Stimulated activated CD4-positive, alpha-beta T cell treated with anti-CD3 and anti-CD28 coated beads, Interleukin-15, amount 100 ng/mL, for 1 hour (primary cell): Measurements from ENCODE around the gene RASSF7.

Experiments
- DNase-seq, 2 donors: peaks; one replicate each; pipeline ENCODE4 v3.0.0-alpha.2; 2020; ENCODE audit warnings: low read depth in 1 of 2, low spot score in 1 of 2

RASSF7 gene

GRCh38 chr11:581752-582151 lies 21.0 kb downstream of the RASSF7 start:
- no peak for DNase-seq

DNA sequence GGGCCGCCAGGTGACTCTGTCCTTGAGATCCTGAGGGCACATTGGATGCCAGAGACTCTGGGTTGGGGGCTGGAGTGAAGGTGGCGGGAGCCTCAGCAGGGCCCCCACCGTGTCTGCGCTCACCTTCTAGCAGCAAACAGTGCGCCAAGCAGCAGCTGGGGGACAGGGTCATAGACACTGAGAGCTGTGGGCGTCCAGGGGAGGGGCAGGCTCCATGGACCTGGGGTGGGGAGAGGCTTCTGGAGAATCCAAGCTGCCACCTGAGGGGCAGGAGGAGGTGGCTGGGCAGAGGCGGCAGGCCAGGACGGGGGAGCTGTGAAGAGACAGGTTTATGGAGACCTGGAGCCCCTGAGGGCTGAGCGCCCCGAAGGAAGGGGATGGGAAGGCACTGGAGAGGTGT lies 23.5 kb downstream of the RASSF7 start:
- DNase-seq, result no peak

GRCh38 chr11:586376-587316 lies 25.9 kb downstream of the RASSF7 start:
- no peak for DNase-seq

DNA sequence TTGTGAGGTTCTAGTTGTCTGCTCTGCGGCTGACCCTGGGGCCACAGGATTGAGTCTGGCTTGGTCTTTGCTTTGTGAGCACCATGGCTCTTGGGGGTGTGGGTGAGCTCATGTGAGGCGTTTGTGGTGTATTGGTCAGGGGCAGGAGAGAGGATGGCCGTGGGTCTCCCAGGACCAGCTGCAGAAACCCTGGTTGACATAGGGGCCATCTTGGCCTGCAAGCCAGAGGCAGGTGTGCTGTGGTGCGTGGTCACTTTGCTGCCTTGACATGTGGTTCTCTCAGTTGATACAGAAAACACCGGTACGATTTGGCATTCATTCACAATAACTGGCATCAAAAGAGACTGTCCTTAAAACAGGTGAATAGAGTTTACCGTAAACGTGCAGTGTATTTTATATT lies 26.8 kb downstream of the RASSF7 start:
- DNase-seq, result no peak

DNA sequence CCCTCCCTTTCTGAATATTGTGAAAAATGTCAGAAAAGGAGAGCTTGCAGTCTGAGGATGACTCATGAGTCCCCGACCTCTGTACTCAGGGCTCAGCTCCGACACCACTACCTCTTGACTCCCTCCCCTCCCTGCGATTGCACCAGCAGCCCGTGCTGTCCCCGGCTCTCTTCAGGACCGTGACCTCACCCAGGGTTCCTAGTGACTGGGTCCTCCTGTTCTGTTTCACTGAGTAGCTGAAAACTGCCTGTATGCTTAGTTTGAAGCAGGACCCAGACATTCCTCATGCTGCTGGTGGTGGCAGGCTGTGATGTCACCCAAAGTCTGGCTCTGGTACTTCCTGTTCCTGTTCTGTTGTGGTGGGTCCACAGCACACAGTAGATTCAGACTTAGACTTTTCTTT lies 27.2 kb downstream of the RASSF7 start:
- peak; percentile 32 to 49 for DNase-seq

DNA sequence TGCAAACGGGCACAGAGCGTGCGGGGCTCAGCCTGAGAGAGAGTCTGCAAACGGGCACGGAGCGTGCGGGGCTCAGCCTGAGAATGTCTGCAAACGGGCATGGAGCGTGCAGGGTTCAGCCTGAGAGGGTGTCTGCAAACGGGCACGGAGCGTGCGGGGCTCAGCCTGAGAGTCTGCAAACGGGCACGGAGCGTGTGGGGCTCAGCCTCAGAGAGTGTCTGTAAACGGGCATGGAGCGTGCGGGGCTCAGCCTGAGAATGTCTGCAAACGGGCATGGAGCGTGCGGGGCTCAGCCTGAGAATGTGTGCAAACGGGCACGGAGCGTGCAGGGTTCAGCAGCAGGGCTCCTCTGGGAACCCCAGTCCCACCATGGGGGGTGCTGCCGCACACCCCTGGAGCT lies 29.0 kb downstream of the RASSF7 start:
- no peak for DNase-seq

- DNase-seq, result no peak
These were observed 30.2 kb downstream of the RASSF7 start for GRCh38 chr11:590997-591396.

DNA sequence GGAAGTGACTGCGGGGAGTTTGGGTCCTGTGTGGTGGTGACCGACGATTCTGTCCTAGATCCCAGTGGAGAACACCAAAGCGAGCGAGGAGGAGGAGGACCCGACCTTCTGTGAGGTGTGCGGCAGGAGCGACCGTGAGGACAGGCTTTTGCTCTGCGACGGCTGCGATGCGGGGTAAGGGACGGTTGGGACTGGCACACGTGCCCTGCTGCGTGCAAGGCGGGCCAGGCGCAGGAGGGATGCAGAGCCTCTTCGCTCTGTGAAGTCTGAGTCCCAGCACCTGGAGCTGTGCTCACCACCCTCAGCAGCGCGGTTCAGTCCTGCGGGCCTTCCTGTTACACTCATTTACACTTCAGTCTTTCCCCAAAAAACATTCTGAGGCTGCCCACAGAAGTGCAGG lies 31.7 kb downstream of the RASSF7 start:
- no peak for DNase-seq

DNA sequence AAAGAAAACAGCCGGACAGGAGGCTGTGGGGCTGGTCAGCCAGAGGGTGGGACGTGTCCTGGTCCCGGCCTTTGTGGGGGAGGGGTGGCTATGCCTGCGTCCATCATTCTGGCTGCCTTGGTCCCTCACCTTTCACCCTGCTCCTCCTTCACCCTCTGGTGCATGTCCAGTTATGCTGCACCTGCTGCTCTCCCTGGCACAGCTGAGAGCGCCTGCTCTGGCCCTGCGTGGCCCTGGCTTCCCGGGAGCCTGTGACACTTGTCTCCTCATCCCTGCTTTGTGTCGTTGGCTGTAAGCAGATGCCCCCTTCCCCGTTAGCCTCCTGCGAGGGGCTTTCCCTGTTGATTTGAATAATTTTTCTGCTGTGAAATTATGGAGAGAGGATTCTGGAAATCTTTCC lies 32.1 kb downstream of the RASSF7 start:
- DNase-seq, result no peak

DNA sequence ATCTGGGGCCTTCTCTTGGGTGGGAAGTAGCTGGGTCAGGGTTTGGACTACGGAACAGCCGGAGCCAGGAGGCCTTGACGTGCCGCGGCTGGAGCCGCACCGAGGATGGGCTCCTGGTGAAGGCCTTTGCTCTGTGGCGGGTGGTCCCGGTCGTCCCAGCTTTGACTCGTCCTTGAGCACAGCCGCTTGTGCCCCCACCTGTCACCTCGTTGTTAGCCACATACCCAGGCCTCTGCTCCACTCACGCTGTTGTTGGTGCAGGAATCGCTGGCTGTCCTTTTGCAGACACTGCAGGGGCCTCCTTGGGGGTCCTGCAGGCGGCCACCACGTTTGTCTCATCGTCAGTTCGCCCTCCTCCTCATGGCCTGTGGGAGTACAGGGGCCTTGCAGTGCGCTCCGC lies 32.6 kb downstream of the RASSF7 start:
- no peak for DNase-seq

- DNase-seq, result no peak
These were observed 34.6 kb downstream of the RASSF7 start for GRCh38 chr11:595400-595799.

GRCh38 chr11:596374-596773 lies 35.6 kb downstream of the RASSF7 start:
- DNase-seq, result no peak

DNA sequence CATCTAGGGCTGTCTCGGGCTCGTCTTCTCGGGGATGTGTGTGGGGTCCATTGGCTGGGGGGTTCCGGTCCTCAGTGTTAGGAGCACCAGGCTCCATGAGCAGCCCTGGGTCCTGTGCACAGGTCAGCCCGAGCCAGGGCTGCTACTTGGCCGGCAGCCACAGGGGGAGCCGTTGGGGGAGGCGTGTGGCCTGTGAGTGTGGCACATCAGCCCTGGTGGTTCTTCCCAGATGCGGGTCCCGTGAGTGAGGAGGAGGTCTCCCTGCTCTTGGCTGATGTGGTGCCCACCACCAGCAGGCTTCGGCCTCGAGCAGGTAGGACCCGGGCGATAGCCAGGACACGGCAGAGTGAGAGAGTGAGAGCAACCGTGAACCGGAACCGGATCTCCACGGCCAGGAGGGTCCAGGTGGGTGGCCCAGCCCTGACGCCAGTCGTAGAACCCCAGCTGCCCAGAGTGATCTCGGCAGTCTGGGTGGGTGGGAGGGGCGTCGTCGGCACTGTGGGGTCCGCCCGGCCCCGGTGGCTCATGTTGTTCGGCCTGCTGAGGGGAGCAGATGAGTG lies 36.5 kb downstream of the RASSF7 start:
- no peak for DNase-seq

DNA sequence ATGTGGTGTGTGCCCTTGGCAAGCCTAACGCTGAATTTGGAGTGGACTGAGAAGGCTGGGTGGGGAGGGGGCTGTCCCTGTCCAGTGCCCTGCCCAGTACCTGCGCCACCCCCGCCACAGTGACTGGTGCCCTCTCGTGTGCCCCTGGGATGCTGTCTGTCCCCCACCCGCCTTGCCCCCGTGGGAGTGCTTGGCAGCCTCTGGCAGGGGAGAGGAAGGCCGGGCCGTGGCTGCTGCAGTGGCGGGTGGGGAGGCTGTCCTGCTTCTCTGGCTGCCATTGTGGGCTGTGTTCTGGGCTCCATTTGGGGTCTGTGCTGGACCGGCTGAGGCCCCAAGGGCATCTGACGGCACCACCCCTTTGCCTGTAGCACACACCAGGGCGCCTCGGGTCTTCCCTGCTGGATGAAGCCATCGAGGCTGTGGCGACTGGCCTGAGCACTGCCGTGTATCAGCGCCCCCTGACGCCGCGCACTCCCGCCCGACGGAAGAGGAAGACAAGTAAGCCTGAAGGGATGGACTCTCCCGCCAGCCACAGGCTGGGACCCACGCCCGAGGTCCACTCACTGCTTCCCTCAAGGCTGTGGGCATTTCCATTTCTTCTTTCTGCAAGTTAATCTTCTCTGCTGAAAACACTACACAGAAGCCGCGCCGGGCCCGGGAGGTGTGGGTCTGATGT lies 37.4 kb downstream of the RASSF7 start:
- no peak for DNase-seq

- no peak for DNase-seq
These were observed 40.9 kb downstream of the RASSF7 start for GRCh38 chr11:601573-602245.

DNA sequence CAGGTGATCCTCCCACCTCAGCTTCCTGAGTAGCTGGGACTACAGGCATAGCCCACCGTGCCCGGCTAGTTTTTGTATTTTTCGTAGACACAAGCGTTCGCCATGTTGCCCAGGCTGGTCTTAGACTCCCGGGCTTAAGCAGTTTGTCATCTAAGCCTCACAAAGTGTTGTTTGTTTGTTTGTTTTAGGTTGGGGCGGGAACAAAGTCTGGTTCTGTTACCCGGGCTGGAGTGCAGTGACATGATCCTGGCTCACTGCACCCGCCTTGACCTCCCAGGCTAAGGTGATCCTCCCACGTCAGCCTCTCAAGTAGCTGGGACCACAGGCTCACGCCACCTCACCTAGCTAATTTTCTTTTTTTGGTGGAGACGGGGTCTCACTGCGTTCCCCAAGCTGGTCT lies 42.4 kb downstream of the RASSF7 start:
- DNase-seq, result no peak

- no peak for DNase-seq
These were observed 44.7 kb downstream of the RASSF7 start for GRCh38 chr11:605286-606129.

- no peak for DNase-seq
These were observed 45.5 kb downstream of the RASSF7 start for GRCh38 chr11:606245-606644.

GRCh38 chr11:607020-607780 lies 46.4 kb downstream of the RASSF7 start:
- no peak for DNase-seq
